WI38 (cell line): ENCODE data around the gene DPH2.

Experiments used
- H3K4me3 ChIP-seq: 2 replicates; pipeline ENCODE4 v1.5.1; 2011; ENCODE audit warnings: low read depth, mild to moderate bottlenecking, control low read depth, low read length
- CTCF ChIP-seq: IDR thresholded peaks from 2 replicates; pipeline ENCODE4 v1.5.1; 2012; ENCODE audit warnings: low read depth, mild to moderate bottlenecking, control low read depth, low read length

The DPH2 gene

GRCh38 chr1:43945674-43946235 is 24.1 kb upstream of the DPH2 start:
- no peak for TF ChIP-seq CTCF
- H3K4me3 ChIP-seq: peak overlapping the region; percentile 88

- peak within 1 kb of the TSS; percentile 88 for H3K4me3 ChIP-seq
- peak; percentile 45 for TF ChIP-seq CTCF
Measured at GRCh38 chr1:43946236-43947060, 23.4 kb upstream of the DPH2 start, which contains the start of gene IPO13. IPO13 (plus strand) TSS chr1:43946950; CDS start chr1:43947601, 651 bp downstream.

GRCh38 chr1:43947061-43947873 is 22.5 kb upstream of the DPH2 start:
- peak overlapping the region; percentile 88 for H3K4me3 ChIP-seq
- TF ChIP-seq CTCF: no peak

GRCh38 chr1:43947874-43948437 is 21.9 kb upstream of the DPH2 start:
- peak overlapping the region; percentile 88 for H3K4me3 ChIP-seq
- TF ChIP-seq CTCF: no peak

GRCh38 chr1:43949678-43950077 is 20.1 kb upstream of the DPH2 start:
- no peak for TF ChIP-seq CTCF
- no peak overlapping the region for H3K4me3 ChIP-seq

GRCh38 chr1:43951021-43951985 is 18.5 kb upstream of the DPH2 start:
- TF ChIP-seq CTCF: no peak
- no peak overlapping the region for H3K4me3 ChIP-seq
